HG03520 (cell line): ENCODE data around the gene BTRC.

ENCODE experiments used
- ATAC-seq: cut with Tn5 transposase; IDR thresholded peaks from one replicate; pipeline ENCODE4 v1.9.1; 2021; ENCODE audit warnings: mild to moderate bottlenecking, moderate library complexity; ENCODE audit not compliant: unreplicated experiment

BTRC gene

GRCh38 chr10:101476383-101476782, 122.4 kb downstream of the BTRC start:
- no peak for ATAC-seq

DNA sequence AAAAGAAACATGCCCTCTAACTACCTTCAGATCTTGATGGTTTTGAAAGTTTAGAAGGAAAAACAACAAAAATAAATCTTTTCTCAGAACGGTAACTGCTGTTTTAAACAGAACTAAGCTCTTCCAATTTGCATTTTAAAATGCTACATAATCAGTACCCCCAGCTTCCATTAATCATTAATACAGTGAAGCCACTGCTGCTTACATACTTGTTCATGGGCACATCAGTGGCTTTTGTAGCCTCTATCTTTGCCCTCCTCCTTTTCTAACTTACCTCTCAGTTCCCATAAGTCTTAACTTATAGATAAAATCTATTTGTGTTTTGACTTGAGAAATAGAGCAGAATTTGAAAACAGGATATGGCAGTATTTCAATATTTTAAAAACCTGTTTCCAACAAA, 125.0 kb downstream of the BTRC start:
- no peak for ATAC-seq

- ATAC-seq = no peak
Observed at GRCh38 chr10:101481256-101481655, 127.3 kb downstream of the BTRC start.

DNA sequence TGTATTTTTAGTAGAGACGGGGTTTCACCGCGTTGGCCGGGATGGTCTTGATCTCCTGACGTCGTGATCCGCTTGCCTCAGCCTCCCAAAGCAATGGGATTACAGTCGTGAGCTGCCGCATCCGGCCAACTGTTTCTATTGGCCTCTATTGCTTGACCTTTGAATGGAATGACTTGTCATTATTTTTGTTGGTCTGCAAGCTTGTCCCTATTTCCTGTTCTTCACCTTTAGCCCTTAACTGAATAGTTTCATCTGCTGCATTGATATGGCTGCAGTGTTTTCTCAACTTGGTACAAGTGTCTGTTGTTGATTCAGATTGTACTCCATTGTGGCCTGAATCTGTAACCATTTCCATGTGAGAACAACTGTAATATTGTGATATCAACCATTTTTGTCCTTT, 128.6 kb downstream of the BTRC start:
- ATAC-seq = no peak

DNA sequence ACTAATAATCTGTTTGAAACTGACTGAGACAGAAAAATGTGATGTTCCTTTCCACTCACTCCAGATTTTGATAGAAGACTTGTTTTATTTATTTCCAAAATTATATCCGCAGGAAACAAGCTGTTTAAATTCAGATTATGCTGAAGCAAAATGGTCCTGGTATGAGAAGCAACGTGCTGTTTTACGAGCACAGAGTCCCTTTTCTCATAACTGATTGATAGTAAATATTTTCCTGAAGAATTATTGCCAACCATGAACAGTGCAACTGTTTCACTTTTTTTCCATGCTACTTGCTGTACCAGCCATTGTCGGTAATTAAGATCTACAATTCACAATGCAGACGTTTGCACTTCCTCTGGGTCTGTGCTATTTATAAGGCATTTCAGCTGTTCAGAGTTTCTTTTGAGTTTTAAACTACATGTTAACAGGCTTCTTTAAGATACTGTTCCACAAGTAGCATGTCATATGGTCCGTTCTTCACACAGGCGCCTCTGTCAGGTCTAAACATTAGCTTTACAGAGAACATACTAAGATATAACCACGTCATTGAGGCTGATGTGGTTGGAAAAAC, 130.3 kb downstream of the BTRC start:
- ATAC-seq = no peak

DNA sequence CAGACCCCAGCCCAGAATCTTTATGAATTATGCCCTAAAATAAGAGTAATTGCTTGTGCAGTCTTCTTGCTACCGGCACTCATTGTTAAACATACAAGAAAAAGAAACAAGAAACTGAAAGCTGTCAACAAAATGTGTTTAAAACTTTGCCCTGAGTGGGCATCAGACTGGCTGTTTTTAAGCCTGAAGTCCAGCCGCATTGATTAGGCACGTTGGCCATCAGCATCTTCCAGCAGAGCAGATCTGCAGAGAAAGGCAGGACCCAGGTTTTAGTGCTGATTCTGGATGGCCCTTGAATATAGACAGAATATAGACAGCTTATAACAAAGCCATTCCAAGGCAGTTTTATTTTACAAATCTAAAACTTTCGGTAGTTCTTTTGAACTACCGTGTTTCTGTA, 131.2 kb downstream of the BTRC start:
- ATAC-seq = no peak

DNA sequence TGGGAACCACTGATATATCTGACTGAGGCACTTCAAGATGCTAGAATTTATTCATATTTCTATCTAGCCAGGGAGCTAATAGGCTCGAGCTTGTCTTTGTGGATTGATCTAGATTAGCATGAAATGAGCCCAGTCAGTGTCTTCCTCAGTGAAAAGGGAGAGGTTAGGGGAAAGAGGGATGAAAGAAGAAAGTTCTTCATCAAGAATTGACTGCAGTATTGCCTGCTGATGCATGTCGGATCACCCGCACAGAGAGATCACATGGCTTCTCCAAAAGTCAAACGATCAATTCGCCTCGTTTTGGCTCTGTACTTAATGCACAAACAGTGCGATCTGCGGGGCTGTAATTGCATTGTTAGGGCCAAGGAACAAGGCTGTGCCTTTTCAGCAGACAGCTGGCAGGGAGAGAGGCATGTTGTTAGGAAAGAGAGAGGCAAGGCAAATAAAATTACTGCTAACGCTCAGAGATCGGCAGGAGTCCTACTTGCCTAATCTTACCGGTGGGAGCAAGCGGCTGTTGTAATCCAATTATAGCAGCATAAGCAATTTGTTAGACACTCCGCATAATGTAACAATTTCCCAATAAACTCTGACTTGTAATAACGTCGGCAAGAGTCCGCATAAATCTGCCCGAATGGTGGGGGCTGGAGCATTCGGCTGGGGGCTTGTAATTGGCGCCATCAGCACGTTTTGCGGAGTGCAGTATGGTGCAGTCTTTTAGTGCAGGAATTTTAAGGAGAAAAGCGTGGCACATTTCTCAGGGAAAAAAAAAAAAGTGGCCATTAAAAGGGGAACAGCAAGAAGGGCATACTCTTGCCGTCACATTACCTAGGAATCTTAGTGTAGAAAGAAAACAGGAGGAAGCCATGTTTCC, 132.0 kb downstream of the BTRC start:
- ATAC-seq = no peak

GRCh38 chr10:101487399-101487798, 133.4 kb downstream of the BTRC start:
- ATAC-seq = no peak

DNA sequence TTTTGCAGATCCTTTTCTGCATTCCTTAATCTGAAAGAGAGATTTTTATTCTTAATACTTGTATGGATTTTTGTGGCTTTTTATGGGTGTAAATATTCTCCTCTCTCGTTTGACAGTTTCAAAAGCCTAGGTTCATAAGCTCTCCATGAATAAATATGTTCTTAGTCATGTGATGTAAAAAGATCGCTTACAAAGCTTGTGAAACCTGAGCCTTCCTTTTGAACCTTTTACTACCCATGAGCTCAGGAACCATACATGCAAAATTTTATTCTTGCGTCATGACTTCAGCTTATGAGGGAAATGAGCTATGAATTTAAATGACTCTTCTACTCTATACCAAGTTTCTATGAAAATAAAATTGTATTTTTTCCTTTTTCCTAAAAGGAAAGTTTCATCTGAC, 135.4 kb downstream of the BTRC start:
- no peak for ATAC-seq

DNA sequence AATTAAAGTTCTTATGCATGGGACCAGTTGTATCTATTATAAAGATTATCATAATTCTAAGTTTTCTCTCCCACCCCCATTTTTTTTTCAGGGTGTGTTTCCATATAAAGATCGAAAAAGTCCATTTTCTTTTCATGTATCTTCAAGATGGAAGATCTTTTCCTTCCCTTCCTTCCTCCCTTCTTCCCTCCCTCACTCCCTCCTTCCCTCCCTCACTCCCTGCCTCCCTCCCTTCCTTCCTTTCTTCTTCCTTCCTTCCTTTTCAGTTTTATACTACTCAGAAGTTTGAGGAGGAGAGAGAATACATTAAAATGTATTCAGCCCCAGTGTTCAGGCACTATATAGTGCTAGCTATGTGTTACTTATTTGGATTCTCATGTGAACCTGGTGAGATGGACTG, 136.1 kb downstream of the BTRC start:
- ATAC-seq = no peak

GRCh38 chr10:101492205-101492604, 138.2 kb downstream of the BTRC start:
- ATAC-seq = no peak

DNA sequence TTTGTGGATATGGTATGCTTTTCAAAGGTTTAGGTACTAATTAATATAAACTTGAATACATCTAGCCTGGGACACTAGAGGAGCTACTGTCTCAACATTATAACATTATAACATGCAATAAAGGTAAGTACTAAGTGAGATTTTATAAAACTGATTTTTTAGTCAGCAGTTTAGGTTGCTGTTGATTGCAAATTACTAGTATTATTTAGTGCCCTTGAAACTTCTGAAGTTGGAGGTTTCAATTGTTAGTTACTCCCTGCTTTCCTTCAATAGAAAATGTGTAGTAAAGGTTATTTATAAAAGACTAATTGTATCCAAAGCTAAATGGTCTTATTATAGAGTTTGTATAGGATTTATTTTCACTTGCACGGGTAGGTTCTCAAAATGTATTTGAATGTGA, 138.8 kb downstream of the BTRC start:
- no peak for ATAC-seq

GRCh38 chr10:101493249-101493648, 139.3 kb downstream of the BTRC start:
- no peak for ATAC-seq

DNA sequence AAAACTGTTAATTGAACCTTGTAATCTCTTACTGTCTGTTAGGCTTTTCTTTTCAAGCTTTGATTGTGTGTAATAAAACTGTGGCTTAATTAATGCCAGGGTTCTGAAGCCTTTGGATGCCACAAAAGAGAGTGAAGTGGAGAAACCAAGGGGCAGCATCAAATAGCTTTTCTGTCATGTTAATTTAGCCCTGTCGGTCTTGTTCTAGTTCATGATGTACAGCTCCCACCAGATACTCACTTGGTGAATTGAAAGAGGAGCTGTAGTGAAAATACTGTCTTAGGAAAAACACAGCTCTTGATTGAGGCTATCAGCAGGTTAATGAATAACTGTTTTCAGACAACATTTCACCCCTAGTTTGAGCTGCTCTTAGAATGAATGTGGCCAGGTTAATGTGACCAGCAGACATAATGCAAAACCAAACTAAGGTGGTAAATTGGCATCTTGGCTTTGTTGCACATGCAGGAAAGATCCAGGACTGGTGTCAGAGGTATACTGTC, 139.9 kb downstream of the BTRC start:
- ATAC-seq = no peak

DNA sequence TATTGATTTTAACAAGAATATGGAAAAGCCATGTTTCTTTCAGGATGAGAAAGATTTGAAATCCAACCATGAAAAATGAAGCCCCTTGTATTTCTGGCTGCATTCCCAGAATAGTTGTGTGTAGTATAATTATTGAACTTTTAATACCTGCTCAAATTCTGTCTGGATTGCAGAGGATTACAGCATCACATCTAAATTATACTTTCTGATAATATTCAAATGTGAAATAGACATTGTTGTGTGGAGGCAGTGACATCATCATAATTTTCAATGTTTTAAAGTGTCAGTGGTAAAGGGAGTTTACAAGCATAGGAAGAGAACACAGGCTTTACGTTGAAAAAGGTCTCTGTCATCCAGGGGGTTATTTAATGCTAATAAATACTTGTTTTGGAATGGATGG, 140.7 kb downstream of the BTRC start:
- no peak for ATAC-seq

GRCh38 chr10:101495324-101495925, 141.5 kb downstream of the BTRC start:
- no peak for ATAC-seq

GRCh38 chr10:101504438-101504837, 150.5 kb downstream of the BTRC start:
- no peak for ATAC-seq

GRCh38 chr10:101506829-101507661, 153.1 kb downstream of the BTRC start:
- ATAC-seq = no peak

GRCh38 chr10:101507828-101508227, 153.9 kb downstream of the BTRC start:
- no peak for ATAC-seq

DNA sequence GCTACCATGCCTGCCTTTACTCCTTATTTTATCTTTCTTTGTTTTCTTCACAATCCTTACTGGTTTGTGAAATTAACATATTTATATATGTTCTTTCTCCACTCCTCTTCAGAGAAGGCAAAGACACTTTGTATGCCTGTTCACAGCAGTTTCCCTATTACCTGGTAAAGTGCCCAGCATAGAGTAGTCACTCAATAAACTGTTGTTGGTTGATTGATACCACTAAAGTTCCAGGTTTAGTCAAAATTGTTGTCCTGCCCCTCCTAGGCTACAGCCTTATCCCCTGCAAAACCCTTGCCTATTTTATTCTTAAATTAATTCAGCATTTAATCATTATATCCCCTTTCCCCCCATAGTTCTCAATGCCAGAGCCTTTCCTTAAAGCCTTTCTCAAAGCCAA, 158.0 kb downstream of the BTRC start:
- no peak for ATAC-seq

DNA sequence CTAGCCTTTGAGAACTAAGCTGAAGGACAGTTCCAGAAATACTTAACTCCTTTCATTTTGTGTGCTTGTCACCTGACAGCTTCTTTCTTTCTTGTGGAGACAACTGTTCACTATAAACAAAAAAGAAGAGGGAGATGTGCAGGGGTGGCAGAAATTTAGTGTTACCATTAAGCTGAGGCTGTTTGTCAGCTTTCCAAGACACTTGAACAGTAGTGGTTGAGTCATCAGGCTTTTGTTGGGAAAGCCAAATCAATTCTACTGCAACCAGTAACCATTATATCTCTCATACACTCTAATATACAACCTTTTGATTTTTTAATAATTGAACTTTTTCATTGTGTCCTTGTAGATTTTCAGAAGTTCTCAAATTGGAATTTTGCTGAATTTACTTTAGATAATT, 158.8 kb downstream of the BTRC start:
- no peak for ATAC-seq
